H1 (cell line): ENCODE results near the gene ENO2. TPM values are rescaled to one million over a fixed set of nuclear protein-coding genes. Genes with fewer than 3 reads are reported as not detected.
A peak's percentile ranks its signal among the peaks of the same experiment; 100 is the strongest.

Source experiments
- CTCF ChIA-PET: fragments of 300-600 bp; sonication (Branson Sonifier 250); formaldehyde crosslinking; loops from one replicate; lab custom pipeline; 2021; ENCODE audit not compliant: partially characterized antibody; lab: Charles Lee
- POLR2A ChIA-PET: fragments of 300-600 bp; sonication (Branson Sonifier 250); formaldehyde crosslinking; loops from one replicate; lab custom pipeline; 2021; ENCODE audit warnings: inconsistent platforms; ENCODE audit not compliant: partially characterized antibody; lab: Charles Lee
- DNase-seq, 2 experiments: peaks; one replicate each; pipeline versions ENCODE4 v3.0.0 to v3.0.0-alpha.2; 2010 to 2022; ENCODE audit warnings: low spot score in 2 of 2, low read depth in 1 of 2, mixed read lengths in 1 of 2
- FAIRE-seq: peaks from 2 replicates; lab custom pipeline; 2011; peaks lifted over from hg19 to GRCh38; lab: Jason Lieb, UNC
- H2AFZ ChIP-seq: 2 replicates; pipeline ENCODE4 v1.8.1; 2012; ENCODE audit warnings: low read length, inconsistent platforms
- H2AK5ac ChIP-seq: 2 replicates; pipeline ENCODE4 v1.6.1; 2013; ENCODE audit warnings: low read depth, low read length
- H2BK120ac ChIP-seq: replicated peaks from 2 replicates; pipeline ENCODE3; 2013; ENCODE audit warnings: low read depth, low read length, inconsistent platforms
- H2BK12ac ChIP-seq: 2 replicates; pipeline ENCODE4 v1.6.1; 2013; ENCODE audit warnings: low read depth, low read length
- H2BK15ac ChIP-seq: 2 replicates; pipeline ENCODE4 v1.6.1; 2013; ENCODE audit warnings: low read length
- H2BK20ac ChIP-seq: 2 replicates; pipeline ENCODE4 v1.6.1; 2013; ENCODE audit warnings: low read length
- H2BK5ac ChIP-seq: 2 replicates; pipeline ENCODE4 v1.6.1; 2013; ENCODE audit warnings: low read depth, low read length
- H3K14ac ChIP-seq: 2 replicates; pipeline ENCODE4 v1.6.1; 2013; ENCODE audit warnings: inconsistent platforms; ENCODE audit not compliant: insufficient read length
- H3K18ac ChIP-seq: 2 replicates; pipeline ENCODE4 v1.6.1; 2013; ENCODE audit warnings: low read length; ENCODE audit errors: extremely low read depth
- H3K23ac ChIP-seq: 2 replicates; pipeline ENCODE4 v1.6.1; 2013; ENCODE audit warnings: inconsistent platforms; ENCODE audit not compliant: insufficient read length
- H3K23me2 ChIP-seq: 2 replicates; pipeline ENCODE4 v1.6.1; 2013; ENCODE audit warnings: low read depth, low read length
- H3K27ac ChIP-seq: 2 replicates; pipeline ENCODE4 v1.6.1; 2011; ENCODE audit warnings: low read depth, low read length, inconsistent platforms
- H3K27me3 ChIP-seq, 4 experiments: replicated peaks in 1 of 4; 1 replicate in 1 of 4; 2 replicates in 3 of 4; pipeline versions ENCODE4 v1.6.1 to v1.8.1; 2011 to 2013; ENCODE audit warnings: low read length in 3 of 4, mild to moderate bottlenecking in 3 of 4, inconsistent platforms in 2 of 4, mixed read lengths in 2 of 4, moderate library complexity in 1 of 4; ENCODE audit not compliant: control insufficient read depth in 3 of 4, insufficient read depth in 3 of 4; ENCODE audit errors: extremely low read depth in 1 of 4
- H3K36me3 ChIP-seq, 4 experiments: 2 replicates each; pipeline versions ENCODE4 v1.6.1 to v1.8.1; 2011 to 2013; ENCODE audit warnings: mild to moderate bottlenecking in 4 of 4, low read length in 3 of 4, moderate library complexity in 2 of 4, control low read depth in 1 of 4, inconsistent platforms in 1 of 4; ENCODE audit not compliant: insufficient read depth in 4 of 4, control insufficient read depth in 2 of 4
- H3K4ac ChIP-seq: replicated peaks from 2 replicates; pipeline ENCODE3; 2013; ENCODE audit warnings: low read length, low read depth, mixed read lengths, inconsistent platforms; ENCODE audit not compliant: insufficient read length
- H3K4me1 ChIP-seq, 4 experiments: replicated peaks in 1 of 4; 1 replicate in 1 of 4; 2 replicates in 3 of 4; pipeline versions ENCODE4 v1.6.1 to v1.8.1; 2011 to 2013; ENCODE audit warnings: low read length in 3 of 4, inconsistent platforms in 2 of 4, mixed read lengths in 1 of 4; ENCODE audit not compliant: insufficient read depth in 4 of 4, control insufficient read depth in 3 of 4
- H3K4me2 ChIP-seq, 2 experiments: 2 replicates each; pipeline versions ENCODE4 v1.6.1 to v1.8.1; 2011 to 2013; ENCODE audit warnings: low read depth in 2 of 2, low read length in 2 of 2, control low read depth in 1 of 2, inconsistent platforms in 1 of 2, mild to moderate bottlenecking in 1 of 2; ENCODE audit not compliant: insufficient read depth in 1 of 2
- H3K4me3 ChIP-seq, 4 experiments: fragments of 200-600, 300-600 bp in 1 of 4; sonication (generic), shearing (Covaris generic), sonication (Bioruptor Twin) in 1 of 4; 2 replicates each; pipeline versions ENCODE4 v1.5.1 to v1.8.1; 2011 to 2016; ENCODE audit warnings: low read length in 4 of 4, low read depth in 3 of 4, control low read depth in 2 of 4, inconsistent platforms in 2 of 4, mild to moderate bottlenecking in 2 of 4, mixed read lengths in 1 of 4, moderate library complexity in 1 of 4; ENCODE audit not compliant: insufficient read depth in 2 of 4; ENCODE audit errors: extremely low read depth in 1 of 4
- H3K56ac ChIP-seq: replicated peaks from 2 replicates; pipeline ENCODE3; 2013; ENCODE audit warnings: low read depth, mild to moderate bottlenecking, mixed read lengths, low read length, inconsistent platforms; ENCODE audit not compliant: insufficient read length
- H3K79me1 ChIP-seq: 2 replicates; pipeline ENCODE4 v1.6.1; 2013; ENCODE audit warnings: low read depth, low read length, control low read depth
- H3K79me2 ChIP-seq, 2 experiments: 2 replicates each; pipeline versions ENCODE4 v1.6.1 to v1.8.1; 2012 to 2013; ENCODE audit warnings: low read length in 2 of 2, mild to moderate bottlenecking in 2 of 2, inconsistent platforms in 1 of 2; ENCODE audit not compliant: insufficient read depth in 2 of 2, control insufficient read depth in 1 of 2
- H3K9ac ChIP-seq, 4 experiments: replicated peaks in 1 of 4; 1 replicate in 1 of 4; 2 replicates in 3 of 4; pipeline versions ENCODE4 v1.6.1 to v1.8.1; 2011 to 2013; ENCODE audit warnings: low read depth in 3 of 4, low read length in 3 of 4, control low read depth in 2 of 4, mild to moderate bottlenecking in 2 of 4, moderate library complexity in 2 of 4, inconsistent platforms in 1 of 4; ENCODE audit errors: extremely low read depth in 1 of 4
- H3K9me3 ChIP-seq, 2 experiments: 2 replicates each; pipeline versions ENCODE4 v1.6.1 to v1.8.1; 2012 to 2013; ENCODE audit warnings: mild to moderate bottlenecking in 2 of 2, moderate library complexity in 2 of 2, control low read depth in 1 of 2, inconsistent platforms in 1 of 2, low read depth in 1 of 2, low read length in 1 of 2, mixed read lengths in 1 of 2; ENCODE audit not compliant: insufficient read depth in 2 of 2
- H4K20me1 ChIP-seq, 2 experiments: replicated peaks in 1 of 2; 2 replicates each; pipeline versions ENCODE3 to v1.8.1; 2011 to 2013; ENCODE audit warnings: inconsistent platforms in 2 of 2, low read length in 2 of 2, mild to moderate bottlenecking in 1 of 2; ENCODE audit not compliant: insufficient read depth in 2 of 2, control insufficient read depth in 1 of 2
- H4K5ac ChIP-seq: 2 replicates; pipeline ENCODE4 v1.6.1; 2013; ENCODE audit warnings: low read length, low read depth, mixed read lengths, inconsistent platforms; ENCODE audit not compliant: insufficient read length
- H4K8ac ChIP-seq: 2 replicates; pipeline ENCODE4 v1.8.0; 2013; ENCODE audit warnings: mild to moderate bottlenecking, moderate library complexity, low read length, inconsistent platforms; ENCODE audit not compliant: insufficient read depth; ENCODE audit errors: extremely low read depth
- H4K91ac ChIP-seq: replicated peaks from 2 replicates; pipeline ENCODE3; 2013; ENCODE audit warnings: low read length, mixed read lengths, inconsistent platforms; ENCODE audit not compliant: insufficient read length
- BCL11A ChIP-seq, 2 experiments: IDR thresholded peaks; one replicate each; pipeline ENCODE4 v1.6.1; 2011; ENCODE audit warnings: low read depth in 2 of 2, low read length in 2 of 2, mild to moderate bottlenecking in 2 of 2
- POU5F1 ChIP-seq: IDR thresholded peaks from 2 replicates; pipeline ENCODE4 v1.6.1; 2011; ENCODE audit warnings: low read depth, mild to moderate bottlenecking, low read length, moderate library complexity
- USF2 ChIP-seq: IDR thresholded peaks from 2 replicates; pipeline ENCODE4 v1.6.1; 2011; ENCODE audit warnings: low read length, improper control_type of control experiment
- WGBS, 2 experiments: shearing (Covaris generic) in 1 of 2; methylation state at CpG; one replicate each; pipeline versions ENCODE4 v1.1.6 to v1.1.7; 2013 to 2015; ENCODE audit warnings: low lambda C conversion rate in 2 of 2, mixed read lengths in 2 of 2, inconsistent platforms in 1 of 2, low coverage in 1 of 2, missing lambda C conversion rate in 1 of 2; ENCODE audit not compliant: insufficient replicate concordance in 2 of 2, insufficient coverage in 1 of 2, insufficient read length in 1 of 2; ENCODE audit errors: extremely low coverage in 1 of 2, missing lambda C conversion rate in 1 of 2; 5-methylcytosine and 5-hydroxymethylcytosine counted together
- polyA plus RNA-seq, 7 experiments: library from polyadenylated mRNA; depleted of rRNA in 3 of 7; stranded (reverse) in 5 of 7; unstranded in 2 of 7; fragments of >200 nt in 5 of 7; fragments of 200-250 nt in 2 of 7; gene quantifications; 1 replicate in 5 of 7; 2 replicates in 1 of 7; 4 replicates in 1 of 7; pipeline versions ENCODE4 v1.2.1 to v1.2.3, GENCODE V29; 2011 to 2013; ENCODE audit warnings: missing spikeins in 2 of 7, mixed read lengths in 2 of 7
- total RNA-seq: library from RNA; stranded (reverse); fragmentation: NEBNext Ultra II Directional; extraction: Animal tissue kit (Norgen Biotek cat#: 25700); gene quantifications from 2 replicates; pipeline ENCODE4 v1.2.1, GENCODE V29; 2021

The ENO2 gene
- total and polyA plus RNA-seq, 2 of the 8 experiments (the other 6 are each of a cell fraction or from before 2014, with no cell fraction given): 92.4 to 102 TPM

GRCh38 chr12:6936194-6936635 is 21.8 kb downstream of the ENO2 start:
- Histone ChIP-seq H3K56ac (no peak overlapping the region), H3K4me1 (peaks cover 0 to 13% (median 5%) of the 10 kb centered on the region in 4 experiments; a peak in 5 of 7 replicates), H3K23ac (no peak overlapping the region), H2BK15ac (no peak overlapping the region), H4K91ac (no peak overlapping the region), H3K23me2 (peaks cover 4% of the 10 kb centered on the region; the same call in 1 of the 2 replicates), H3K36me3 (peaks cover 10 to 49% (median 28%) of the 10 kb centered on the region in 4 experiments), H3K14ac (no peak overlapping the region), H3K79me1 (peaks cover 12% of the 10 kb centered on the region), H4K8ac (no peak overlapping the region), H3K18ac (no peak overlapping the region), H3K4me3 (no peak overlapping the region), H4K5ac (no peak overlapping the region), H2BK12ac (no peak overlapping the region), H2BK20ac (no peak overlapping the region), H3K9ac (no peak overlapping the region), H3K9me3 (no peaks in the 10 kb centered on the region), H4K20me1 (peaks cover 13 to 15% of the 10 kb centered on the region in 2 experiments), H3K79me2 (peaks cover 0 to 12% of the 10 kb centered on the region in 2 experiments; a peak in 2 of 4 replicates), H2BK5ac (0 out of 2 replicates have a peak overlapping the region, but pooled peaks have one; percentile 66), H3K27ac (no peak overlapping the region), H2AK5ac (no peak overlapping the region), H3K4ac (no peak overlapping the region), H3K27me3 (no peaks in the 10 kb centered on the region), H2BK120ac (no peak overlapping the region), H2AFZ (no peak overlapping the region), H3K4me2 (no peak overlapping the region)
- no peak for FAIRE-seq
- no peak for DNase-seq
- TF ChIP-seq USF2: no peak
- TF ChIP-seq BCL11A (IDR thresholded peaks at IDR 0.05; ENCODE audit: low read depth in 2 of 2, low read length in 2 of 2): no peak
- no peak for TF ChIP-seq POU5F1
- CTCF ChIA-PET: interaction anchor here (0.6 to 20.2 kb wide), 8 partner anchors 9 to 383 kb away, joined by 3 to 253 read pairs (median 3); partner anchors contain the start of genes ATN1, SPSB2 and TPI1
- POLR2A ChIA-PET: interaction anchor here (0.6 to 44.0 kb wide), 10 partner anchors 6 to 324 kb away, joined by 3 to 1596 read pairs (median 5); partner anchors contain the start of genes ATN1, C12orf57, EMG1 and ENO2
- WGBS, 2 experiments: 90% methylated on average over 3 of the region's 3 CpGs; no CpG with 5 or more reads in 1 of the 2 experiments
